Kidney glomerular epithelial cell (primary cell): Measurements from ENCODE around the gene ALDOC.
"Not testable (repeated sequence)": the region's sequence is repeated elsewhere in the genome, so short reads cannot be mapped to it uniquely, and the experiment has no call there.

ENCODE experiments used
- DNase-seq: peaks from one replicate; lab custom pipeline; 2025; lab: John Stamatoyannopoulos, UW

Gene ALDOC

DNA sequence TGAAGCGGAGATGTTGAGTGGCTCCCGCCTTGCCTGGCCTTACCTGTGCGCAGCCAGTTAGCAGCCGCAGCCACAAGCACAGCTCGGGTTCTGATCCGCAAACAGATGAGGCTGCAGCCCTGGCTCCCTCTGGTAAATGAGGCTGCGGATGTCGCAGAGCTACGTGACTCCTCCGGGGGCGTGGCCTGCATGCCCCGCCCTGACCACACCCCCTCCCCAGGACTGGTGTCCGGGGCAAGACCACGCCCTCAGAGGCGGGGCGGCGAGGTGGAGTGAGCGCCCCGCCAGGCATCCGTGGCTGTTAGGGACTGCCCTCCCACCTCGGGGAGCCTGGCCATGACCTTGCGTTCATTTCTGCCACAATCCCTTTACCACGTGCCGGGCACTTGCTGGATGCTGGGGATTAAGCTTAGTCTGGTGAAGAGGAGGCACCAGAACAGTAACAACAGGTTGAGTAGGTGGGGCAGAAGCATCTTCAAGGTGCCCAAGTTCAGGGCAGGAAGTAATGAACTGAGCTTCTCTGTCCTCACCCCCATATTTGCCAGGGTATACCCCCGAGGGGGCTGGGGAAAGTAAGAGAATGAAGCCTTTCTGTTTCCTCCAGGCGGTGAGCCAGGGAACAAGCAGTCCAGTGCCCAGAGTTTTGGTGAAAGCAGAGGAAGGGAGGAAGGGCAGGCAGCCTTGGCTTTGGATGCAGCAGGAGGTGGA, at the start of gene ALDOC:
Gene ALDOC (minus strand): TSS at position 138 of the 708 bp plus-strand sequence. CDS start 1,363 bp downstream, outside the sequence.
- peak; percentile 67 for DNase-seq

DNA sequence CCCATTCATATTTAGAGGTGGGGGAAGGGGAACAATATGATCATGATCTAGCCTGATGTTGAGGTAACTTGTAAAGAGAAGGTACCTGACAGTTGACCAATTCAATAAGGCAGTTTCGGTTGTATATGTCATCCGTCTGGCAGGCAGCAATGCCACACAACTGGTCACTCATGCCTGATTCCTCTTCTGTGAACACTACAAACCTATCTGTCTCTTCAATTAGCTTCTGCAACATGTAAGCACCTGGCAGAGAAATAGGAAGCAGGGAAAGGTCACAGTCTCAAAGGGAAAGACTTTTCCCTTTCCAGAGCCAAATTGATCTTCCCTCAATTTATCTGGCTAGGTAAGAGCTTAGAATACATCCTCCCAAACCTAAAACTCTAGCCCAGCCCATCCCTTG, 47.5 kb upstream of the ALDOC start:
- DNase-seq = no peak

DNA sequence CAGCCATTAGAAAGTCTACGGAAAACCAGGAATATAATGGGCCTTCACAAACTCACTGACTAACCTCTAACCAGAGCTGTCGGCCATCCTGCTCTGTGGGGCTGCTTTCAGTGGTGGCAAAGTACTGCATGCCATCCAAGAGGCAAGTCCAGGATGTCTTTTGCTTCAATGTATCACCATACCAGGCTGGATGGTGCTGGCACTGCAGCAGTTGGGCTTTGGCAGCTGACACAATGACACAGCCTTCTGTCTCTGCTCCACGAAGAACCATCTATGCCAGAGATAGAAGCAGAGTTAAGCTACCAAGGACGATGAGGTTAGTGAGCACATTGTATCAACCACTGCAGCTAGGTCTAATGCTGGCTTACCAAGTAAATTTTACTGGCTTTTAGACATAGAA, 47.0 kb upstream of the ALDOC start:
- DNase-seq = no peak

DNA sequence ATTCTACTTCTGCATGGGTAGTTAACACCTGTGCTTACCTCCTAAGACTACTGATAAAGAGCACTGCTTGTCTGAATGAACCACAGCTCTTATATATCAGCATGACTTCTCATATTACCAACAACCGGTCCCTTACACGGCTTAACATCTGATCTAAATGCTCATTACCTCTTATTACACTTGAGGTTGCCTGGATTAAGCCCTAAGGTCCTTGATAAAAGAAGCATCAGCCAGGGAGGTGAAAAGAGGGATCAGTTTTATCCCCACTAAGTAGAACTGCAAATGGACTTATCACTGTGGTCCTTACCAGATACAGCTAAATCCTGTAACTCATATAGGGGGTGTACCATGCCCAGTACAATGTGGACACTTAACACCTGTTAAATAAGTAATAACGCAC, 45.5 kb upstream of the ALDOC start:
- DNase-seq = no peak

DNA sequence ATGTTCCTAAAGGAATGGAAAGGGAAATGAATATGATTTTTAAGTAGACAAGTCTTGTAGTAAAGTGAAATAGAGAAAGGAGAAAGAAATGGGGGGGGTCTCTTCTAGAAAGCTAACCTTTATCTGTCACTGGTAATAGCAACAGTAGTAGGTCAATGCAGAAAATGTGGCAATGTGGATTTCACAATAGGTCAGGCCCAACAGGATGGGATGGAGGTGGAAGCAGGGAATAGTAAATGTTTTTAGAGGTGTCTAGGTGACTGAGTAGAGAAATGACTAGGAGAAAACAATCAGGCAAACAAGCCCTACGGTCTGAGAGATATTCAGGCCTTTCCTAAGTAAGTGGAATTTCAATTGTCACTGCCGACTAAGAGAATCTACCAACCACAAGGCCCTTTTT, 43.3 kb upstream of the ALDOC start:
- no peak for DNase-seq

DNA sequence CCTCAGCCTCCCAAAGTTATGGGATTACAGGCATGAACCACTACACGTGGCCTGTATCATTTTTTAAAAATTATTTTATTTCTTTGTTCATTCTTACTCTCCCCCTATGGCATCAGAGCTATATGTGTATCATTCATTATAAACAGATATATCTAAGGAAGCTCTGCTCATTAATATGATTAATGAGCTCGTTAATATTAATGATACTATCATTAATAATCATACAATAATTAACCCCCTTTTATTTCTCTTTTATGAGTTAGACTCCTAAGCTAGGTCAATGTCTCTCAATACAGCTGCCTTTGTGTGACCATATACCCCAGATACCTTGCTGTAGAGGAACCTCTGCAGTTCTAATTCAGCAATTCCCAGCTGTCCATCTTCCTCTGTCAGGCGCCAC, 41.8 kb upstream of the ALDOC start:
- DNase-seq = no peak

DNA sequence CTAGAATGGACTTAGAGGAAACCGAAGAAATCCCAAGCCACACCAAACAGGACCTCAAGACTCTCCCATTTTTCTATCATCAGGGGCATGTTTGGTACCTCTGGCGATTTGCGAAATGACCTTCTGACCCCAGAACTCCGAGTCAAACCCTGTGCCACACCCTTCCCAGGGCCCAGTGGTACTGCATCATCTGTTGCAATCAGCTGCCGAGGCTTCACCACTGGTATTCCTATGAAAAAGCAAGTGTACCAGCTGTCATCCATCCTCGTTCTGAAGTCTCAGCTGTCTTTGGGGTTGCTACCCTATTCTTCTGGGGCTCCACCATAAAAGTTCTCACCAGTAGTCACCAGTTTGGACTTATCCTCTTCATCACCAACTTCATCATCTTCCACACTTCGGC, 39.6 kb upstream of the ALDOC start:
- DNase-seq = no peak

DNA sequence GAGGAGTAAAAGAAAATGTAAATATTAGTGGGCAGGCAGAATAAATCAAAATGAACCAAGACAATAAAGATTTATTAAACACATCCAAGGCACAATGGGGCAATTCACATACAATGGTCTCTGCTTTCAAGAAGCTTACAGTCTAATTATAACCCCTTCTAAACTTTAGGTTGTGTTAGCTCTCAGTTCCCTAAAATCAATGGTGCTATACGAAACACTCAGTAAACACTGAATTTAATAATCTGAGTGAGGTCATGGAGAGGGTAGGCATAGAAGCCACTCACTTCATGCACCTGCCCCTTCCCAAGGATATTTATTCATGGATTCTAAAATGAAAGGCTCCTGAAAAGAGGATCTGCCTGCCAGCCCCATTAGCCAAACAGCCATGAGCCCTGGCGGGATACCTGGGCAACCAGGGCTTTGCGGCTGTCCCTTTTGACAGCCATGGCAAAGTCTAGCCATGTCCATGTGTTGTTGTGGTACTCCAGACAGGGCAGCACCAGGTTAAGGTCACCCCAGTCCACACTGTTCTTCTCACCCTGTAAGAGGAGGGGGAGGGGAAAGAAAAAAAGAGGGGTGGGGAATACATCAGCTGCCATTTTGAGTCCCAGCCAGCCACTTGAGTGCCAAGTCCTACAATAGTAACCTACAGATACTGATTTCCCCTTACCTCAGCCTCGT, 38.7 kb upstream of the ALDOC start:
- DNase-seq = no peak

DNA sequence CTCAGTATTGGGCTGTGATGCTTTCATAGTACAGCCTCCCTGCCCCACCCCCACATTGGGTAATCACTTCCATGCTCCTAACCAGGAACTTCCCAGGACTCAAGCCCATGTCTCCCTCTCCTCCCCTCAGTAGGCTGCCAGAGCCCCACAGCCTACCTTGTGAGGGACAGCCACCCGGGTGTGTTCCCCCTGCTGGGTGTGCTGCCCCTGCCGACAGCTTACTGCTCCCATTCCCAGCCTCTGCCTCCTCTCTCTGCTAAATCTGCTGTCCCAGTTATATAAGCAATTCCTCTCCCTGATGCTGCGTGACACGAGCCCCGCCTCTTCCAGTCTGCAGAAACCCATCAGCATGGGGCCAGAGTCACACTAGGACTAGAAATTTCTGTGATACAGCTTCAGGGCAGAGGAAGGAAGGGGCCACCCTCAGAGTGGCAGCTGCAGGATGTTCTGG, 37.3 kb upstream of the ALDOC start, which contains the start of gene RSKR:
Gene RSKR (minus strand): TSS at position 255 of the 451 bp plus-strand sequence. CDS start 24 bp downstream, at position 231.
- no peak for DNase-seq

DNA sequence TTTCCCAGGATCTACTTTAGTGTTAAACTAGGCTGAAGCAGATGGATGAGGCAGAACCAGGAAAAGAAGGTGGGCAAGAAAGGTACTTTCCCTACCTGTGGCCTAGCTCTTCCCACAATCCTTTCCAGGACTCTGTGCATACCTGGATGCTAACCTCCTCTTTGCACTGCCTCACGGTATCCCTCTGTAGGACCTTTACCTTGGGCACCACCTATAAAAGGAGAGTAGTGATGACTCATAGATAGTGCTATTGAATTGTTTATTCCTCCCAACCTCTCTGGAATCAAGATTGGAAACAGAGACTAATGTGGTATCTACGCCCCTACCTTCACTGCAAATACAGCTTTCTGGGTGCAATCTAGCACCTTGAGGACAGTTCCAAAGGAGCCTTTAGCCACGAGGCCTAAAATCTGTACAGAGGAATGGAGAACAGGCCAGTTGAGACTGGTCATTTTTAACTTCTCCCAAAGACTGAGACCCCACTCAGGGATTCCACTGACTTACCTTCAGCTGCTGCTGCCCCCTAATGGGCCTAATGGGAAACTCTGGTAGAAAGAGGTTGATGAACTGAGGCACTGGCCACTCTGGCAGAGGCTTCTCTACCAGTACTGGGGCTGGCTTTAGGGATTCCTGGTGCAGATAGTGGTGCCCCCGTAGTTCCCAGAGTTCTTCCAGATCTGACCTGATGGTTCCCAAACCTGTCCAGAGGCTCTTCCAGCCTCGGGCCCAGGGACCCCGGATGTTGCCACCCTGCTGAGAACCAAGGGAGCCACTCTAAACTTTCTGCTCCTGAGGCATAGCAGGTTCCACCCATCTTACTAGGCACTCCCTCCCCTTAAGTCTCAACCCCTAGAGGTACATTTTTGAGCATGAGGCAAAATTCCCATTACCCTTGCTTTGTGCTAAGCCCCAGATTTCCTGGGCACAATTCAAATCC, 36.5 kb upstream of the ALDOC start:
- peak; percentile 7 for DNase-seq

DNA sequence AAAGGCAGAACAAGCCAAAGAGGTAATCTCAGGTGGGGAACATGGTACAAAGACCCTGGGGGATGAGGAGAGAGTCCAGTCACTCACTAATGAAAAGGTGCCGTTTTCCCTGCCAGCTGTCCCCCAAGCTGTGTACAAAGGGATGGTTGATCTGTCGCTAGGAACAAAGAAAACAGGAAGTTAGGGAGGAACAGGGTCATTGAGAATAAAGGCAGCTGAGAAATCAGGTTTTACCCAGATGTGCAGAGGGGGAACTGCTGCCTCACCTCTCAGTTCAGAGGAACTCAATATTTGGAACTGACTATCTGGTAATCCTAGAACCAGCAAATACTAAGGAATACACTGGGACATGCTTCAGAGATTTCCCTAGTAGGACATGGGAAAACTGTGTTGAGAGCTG, 35.8 kb upstream of the ALDOC start:
- DNase-seq = no peak

DNA sequence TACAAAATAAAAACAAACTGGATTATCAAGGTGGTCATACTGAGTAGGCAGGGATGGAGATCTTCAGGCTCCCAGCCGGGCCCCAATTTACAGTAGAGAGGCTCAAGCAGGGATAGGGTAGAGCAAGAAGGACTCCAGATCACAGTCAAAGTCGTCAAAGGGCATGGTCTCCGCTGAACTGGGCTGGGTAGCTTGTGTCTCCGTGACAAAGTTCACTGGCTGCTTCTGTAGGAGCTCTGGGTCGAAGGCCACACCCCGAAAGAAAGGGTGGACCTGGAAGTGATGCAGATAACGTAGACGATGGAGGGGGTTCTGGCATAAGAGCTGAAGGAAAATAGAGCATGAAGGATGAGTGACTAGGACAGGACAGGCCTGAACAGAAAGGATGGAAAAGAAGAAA, 33.7 kb upstream of the ALDOC start:
- DNase-seq = no peak

DNA sequence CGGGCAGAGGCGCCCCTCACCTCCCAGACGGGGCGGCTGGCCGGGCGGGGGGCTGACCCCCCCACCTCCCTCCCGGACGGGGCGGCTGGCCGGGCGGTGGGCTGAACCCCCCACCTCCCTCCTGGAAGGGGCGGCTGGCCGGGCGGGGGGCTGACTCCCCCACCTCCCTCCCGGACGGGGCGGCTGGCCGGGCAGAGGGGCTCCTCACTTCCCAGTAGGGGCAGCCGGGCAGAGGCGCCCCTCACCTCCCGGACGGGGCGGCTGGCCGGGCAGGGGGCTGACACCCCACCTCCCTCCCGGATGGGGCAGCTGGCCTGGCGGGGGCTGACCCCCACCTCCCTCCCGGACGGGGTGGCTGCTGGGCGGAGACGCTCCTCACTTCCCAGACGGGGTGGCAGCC, 27.3 kb upstream of the ALDOC start:
- not testable (repeated sequence) for DNase-seq

DNA sequence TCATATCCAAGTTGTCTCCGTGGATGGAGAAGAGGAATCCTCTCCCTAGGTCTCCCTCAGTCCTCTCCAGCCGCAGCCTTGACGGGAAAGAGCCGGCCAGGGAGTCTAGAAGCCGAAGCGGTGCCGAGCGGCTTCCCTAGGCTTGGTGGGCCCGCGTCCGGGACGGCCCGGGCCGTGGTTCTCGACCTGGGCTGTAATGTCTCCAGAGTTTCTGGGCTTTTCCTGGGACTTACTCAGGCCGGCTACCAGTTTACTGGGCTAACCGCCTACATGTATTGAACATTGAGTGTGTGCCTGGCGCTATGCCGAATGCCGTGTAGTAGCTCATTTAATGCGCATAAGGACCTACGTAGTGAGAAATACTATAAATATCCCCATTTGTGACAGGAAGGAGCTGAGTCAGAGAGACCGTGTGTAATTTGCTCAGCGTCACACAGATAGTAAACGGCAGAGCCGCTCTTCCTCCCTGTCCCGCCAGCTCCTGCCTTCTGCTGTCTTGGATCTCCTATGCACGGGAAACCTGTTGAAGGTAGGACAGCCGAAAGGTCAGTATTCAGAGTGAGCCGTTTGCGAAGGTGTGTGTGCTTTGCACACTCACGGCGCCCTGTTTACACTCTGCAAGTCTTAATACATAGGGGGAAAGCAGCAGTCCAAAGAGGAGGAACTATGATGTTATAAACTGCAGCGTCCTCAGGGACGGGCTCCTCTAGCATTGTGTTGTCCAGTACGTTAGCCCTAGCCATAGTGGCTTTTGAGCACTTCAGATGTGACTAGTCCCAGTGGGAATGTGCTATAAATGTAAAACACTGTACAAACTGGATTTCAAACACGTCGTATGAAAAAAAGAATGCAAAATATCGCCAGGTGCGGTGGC, 22.9 kb upstream of the ALDOC start:
- peak; percentile 69 for DNase-seq

DNA sequence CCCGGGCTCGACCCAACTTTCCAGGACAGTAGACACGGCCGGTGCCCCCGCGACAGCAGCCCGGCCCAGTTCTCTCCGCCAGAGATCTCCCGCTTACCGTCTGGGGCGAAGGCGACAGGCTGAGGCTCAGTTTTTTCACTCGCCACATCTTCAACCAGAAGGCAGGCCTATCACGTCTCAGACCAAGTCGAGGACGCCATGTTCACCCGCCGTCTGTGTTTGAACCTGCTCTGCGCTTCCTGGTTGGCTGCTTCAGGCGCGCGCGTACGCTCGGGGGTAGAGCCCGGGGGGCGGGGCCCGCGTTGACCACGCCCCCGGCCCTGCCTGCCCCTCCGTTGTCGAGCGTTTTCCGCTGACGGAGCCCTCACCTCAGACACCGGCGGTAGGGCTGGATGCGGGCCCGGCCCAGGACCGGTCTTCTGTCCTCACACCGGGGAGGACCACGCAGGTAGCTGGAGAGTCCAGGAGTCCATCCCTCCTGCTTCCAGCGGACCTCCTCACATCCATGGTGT, 22.2 kb upstream of the ALDOC start, which contains the start of gene SPAG5:
Gene SPAG5 (minus strand): TSS at position 227 of the 512 bp plus-strand sequence. CDS start 79 bp downstream, at position 148.
- peak; percentile 88 for DNase-seq

DNA sequence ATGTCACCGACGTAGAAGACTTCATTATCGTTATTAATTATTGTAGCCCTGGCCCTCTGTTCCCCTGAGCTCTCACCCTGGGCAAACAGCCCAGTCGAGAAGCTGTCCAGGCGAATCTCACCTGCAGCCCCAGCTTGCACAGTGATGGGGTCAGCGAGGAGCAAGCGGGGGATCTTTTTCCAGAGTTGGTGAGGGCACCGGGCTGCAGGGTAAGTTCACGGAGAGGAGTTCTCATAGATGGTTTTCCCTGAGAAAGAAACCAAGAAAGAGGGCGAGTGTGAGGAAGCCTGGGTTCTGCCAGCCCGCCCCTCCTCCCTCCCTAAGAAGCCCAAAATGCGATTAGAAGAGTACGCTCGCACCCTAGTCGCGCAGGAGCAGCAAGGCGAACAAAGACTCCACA, 21.7 kb upstream of the ALDOC start:
- no peak for DNase-seq

DNA sequence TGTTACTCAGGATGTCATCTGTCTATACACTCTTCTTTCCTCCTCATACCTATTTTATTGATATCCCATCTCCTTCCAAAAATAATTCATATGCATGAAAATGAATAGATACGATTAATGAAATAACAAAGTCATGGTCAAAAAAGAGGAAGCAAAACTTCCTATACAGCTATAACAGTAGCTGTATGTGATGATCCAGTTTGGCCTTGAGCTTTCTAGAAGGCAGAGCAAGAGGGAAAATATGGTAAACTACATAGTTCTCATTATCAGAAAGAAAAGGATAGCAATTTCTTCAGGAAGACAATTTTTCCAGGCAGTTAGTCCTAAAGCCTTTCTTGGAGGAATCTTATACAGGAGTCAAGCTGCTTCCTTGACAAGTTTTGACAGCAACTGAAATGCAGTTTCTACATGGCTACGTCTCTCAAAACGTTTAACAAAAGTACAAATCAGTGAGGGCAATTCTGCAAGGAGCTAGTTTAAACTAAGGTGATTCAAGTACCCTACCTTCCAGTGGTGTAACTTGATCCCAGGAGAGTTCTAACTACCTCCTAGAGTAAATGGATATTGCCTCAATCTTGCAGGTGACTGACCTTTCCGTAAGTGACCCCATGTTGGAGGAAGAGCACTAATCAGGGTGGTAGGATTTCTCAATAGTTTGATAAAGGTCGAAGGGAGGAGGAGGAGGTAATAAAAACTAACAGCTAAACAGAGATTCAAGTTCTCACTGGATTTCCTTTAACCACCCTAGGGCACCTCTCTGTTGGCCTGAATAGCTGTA, 21.1 kb upstream of the ALDOC start:
- no peak for DNase-seq

DNA sequence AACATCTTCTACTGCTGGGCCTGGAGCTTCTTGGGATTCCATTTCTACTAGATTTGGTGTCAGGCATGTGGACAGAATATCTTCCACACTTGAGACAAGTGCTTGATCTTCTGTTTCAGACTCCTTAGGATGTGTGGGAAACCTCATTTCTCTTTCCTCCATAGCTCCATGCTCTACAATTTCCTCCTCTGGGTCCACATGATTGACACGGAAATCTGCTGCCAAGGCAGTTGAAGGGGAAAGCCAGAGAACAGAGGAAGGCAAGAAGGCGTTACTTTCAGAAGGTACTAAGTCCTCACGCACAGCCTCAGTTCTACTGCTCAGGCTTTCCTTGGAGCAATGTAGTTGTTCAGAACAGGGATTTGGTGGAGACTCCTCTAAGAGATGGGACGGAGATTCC, 15.6 kb upstream of the ALDOC start:
- DNase-seq = no peak

DNA sequence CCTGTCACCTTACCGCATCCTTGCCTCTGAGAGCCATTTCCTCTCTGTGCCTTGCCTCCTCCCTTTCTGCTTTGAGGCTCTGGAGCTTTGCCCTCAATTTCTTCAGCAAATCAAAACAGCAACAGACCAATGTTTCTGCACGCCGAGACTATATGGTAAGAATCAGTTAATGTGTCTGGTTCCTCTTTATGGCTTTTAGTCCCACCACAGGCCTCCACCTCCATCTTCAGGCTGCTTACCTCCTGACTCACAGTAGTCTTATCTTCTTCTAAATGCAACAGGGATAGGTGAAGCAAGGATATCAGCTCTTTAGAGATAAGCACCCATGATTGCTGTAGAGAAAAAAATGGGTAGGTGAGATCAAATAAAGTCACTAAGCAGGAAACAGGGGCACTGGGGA, 9.2 kb upstream of the ALDOC start:
- DNase-seq = no peak

DNA sequence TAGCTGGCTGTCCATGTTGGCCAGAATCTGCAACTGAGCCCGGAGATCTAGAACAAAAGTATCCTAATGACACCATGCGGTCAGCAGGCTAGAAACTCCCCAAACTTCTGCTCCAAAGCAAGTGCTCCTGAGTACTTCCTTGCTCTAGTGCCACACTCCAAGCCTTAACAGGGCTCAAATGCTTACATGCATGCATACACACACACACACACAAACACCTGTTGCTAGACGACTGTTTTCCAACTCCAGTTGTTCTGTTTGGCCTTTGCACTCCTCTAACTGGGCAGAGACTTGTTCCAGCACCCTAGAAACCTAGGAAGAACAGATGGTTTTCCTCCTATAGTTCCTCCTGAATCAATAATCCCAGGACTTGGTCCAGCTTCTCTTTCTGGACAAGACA, 7.7 kb upstream of the ALDOC start:
- DNase-seq = no peak
